Renal cortical epithelial cell (primary cell): ENCODE measurements around the gene TECPR2. TPM values are rescaled to one million over a fixed set of nuclear protein-coding genes. Genes with fewer than 3 reads are reported as not detected.

ENCODE experiments used
- DNase-seq: peaks from one replicate; pipeline ENCODE4 v3.0.0-alpha.2; 2011; ENCODE audit warnings: low read depth
- total RNA-seq: library from RNA; depleted of rRNA; stranded (reverse); fragments of >200 nt; gene quantifications from 2 replicates; pipeline ENCODE4 v1.2.3, GENCODE V29; 2014

The TECPR2 gene
- total RNA-seq, 1 donor from 2014 or later: 40.1 TPM

- DNase-seq: no peak
Observed at GRCh38 chr14:102375119-102375518, 12.4 kb downstream of the TECPR2 start.

GRCh38 chr14:102377696-102378095 is 15.0 kb downstream of the TECPR2 start:
- no peak for DNase-seq

GRCh38 chr14:102378830-102379229 is 16.1 kb downstream of the TECPR2 start:
- no peak for DNase-seq

GRCh38 chr14:102387086-102387485 is 24.3 kb downstream of the TECPR2 start:
- no peak for DNase-seq

- DNase-seq: no peak
Observed at GRCh38 chr14:102389246-102389645, 26.5 kb downstream of the TECPR2 start.

- peak; percentile 3 for DNase-seq
Observed at GRCh38 chr14:102390064-102390855, 27.5 kb downstream of the TECPR2 start.

GRCh38 chr14:102392506-102392905 is 29.8 kb downstream of the TECPR2 start:
- DNase-seq: no peak

GRCh38 chr14:102394717-102395375 is 32.1 kb downstream of the TECPR2 start:
- no peak for DNase-seq

GRCh38 chr14:102396521-102396920 is 33.8 kb downstream of the TECPR2 start:
- DNase-seq: no peak

- no peak for DNase-seq
Observed at GRCh38 chr14:102403028-102403427, 40.3 kb downstream of the TECPR2 start.

- no peak for DNase-seq
Observed at GRCh38 chr14:102407258-102407657, 44.5 kb downstream of the TECPR2 start.

GRCh38 chr14:102408724-102409123 is 46.0 kb downstream of the TECPR2 start:
- DNase-seq: peak; percentile 6

- no peak for DNase-seq
Observed at GRCh38 chr14:102415671-102416070, 52.9 kb downstream of the TECPR2 start.

GRCh38 chr14:102417001-102417431 is 54.3 kb downstream of the TECPR2 start:
- no peak for DNase-seq

GRCh38 chr14:102417646-102418045 is 54.9 kb downstream of the TECPR2 start:
- DNase-seq: no peak

GRCh38 chr14:102418169-102418852 is 55.6 kb downstream of the TECPR2 start:
- no peak for DNase-seq

GRCh38 chr14:102418853-102419240 is 56.1 kb downstream of the TECPR2 start:
- no peak for DNase-seq

GRCh38 chr14:102419276-102419675 is 56.5 kb downstream of the TECPR2 start:
- DNase-seq: no peak

- DNase-seq: no peak
Observed at GRCh38 chr14:102419716-102420115, 57.0 kb downstream of the TECPR2 start.

- DNase-seq: no peak
Observed at GRCh38 chr14:102421411-102422057, 58.8 kb downstream of the TECPR2 start.

GRCh38 chr14:102424520-102424919 is 61.8 kb downstream of the TECPR2 start:
- no peak for DNase-seq

GRCh38 chr14:102424923-102425322 is 62.2 kb downstream of the TECPR2 start:
- DNase-seq: no peak
